Esophagus muscularis mucosa (tissue), 4 donors: ENCODE data around the gene PREX1. TPM values are rescaled to one million over a fixed set of nuclear protein-coding genes. Genes with fewer than 3 reads are reported as not detected.

ENCODE experiments used
- DNase-seq: peaks from one replicate; pipeline ENCODE4 v3.0.0-alpha.2; 2017; ENCODE audit errors: extremely low spot score
- H3K27ac ChIP-seq, 4 donors: fragments of 200-600 bp; sonication (generic); replicated peaks in 1 of 4; 1 replicate in 3 of 4; 2 replicates in 1 of 4; pipeline ENCODE4 v1.5.1; 2016 to 2019; ENCODE audit warnings: mild to moderate bottlenecking in 1 of 4
- H3K27me3 ChIP-seq, 4 donors: fragments of 200-600 bp; sonication (generic); one replicate each; pipeline versions ENCODE4 v1.5.1 to v1.6.0; 2016 to 2019
- H3K36me3 ChIP-seq, 4 donors: fragments of 200-600 bp; sonication (generic); one replicate each; pipeline ENCODE4 v1.5.1; 2016 to 2019
- H3K4me1 ChIP-seq, 4 donors: fragments of 200-600 bp; sonication (generic); one replicate each; pipeline ENCODE4 v1.5.1; 2016 to 2019
- H3K4me3 ChIP-seq, 4 donors: fragments of 200-600 bp; sonication (generic); 1 replicate in 2 of 4; 2 replicates in 2 of 4; pipeline ENCODE4 v1.5.1; 2016 to 2019; ENCODE audit warnings: mild to moderate bottlenecking in 4 of 4, moderate library complexity in 1 of 4
- H3K9me3 ChIP-seq, 4 donors: fragments of 200-600 bp; sonication (generic); 1 replicate in 3 of 4; 2 replicates in 1 of 4; pipeline ENCODE4 v1.5.1; 2016 to 2019
- EP300 ChIP-seq: sonication (generic); formaldehyde crosslinking; IDR thresholded peaks from one replicate; pipeline ENCODE4 v1.6.1; 2017; ENCODE audit warnings: antibody characterized with exemption
- POLR2A ChIP-seq: fragments of 450-650 bp; IDR thresholded peaks from one replicate; pipeline ENCODE4 v1.6.1; 2017; ENCODE audit warnings: antibody characterized with exemption, moderate library complexity, mild to moderate bottlenecking, low read depth
- POLR2AphosphoS5 ChIP-seq, 2 donors: sonication (generic); formaldehyde crosslinking; IDR thresholded peaks; one replicate each; pipeline ENCODE4 v1.6.1; 2017; ENCODE audit warnings: antibody characterized with exemption in 2 of 2
- WGBS: methylation state at CpG from one replicate; pipeline ENCODE4 v1.1.5; 2018; 5-methylcytosine and 5-hydroxymethylcytosine counted together
- intact Hi-C: fragments of 100-400 bp; cut with DNase I; formaldehyde crosslinking; loops from one replicate; pipeline ENCODE4 v1.15.1; 2023
- total RNA-seq, 4 donors: library from RNA; depleted of rRNA; stranded (reverse); fragments of >200 nt; gene quantifications; one replicate each; pipeline versions ENCODE4 v1.1.0 to v1.2.1, GENCODE V29; 2016
- TF ChIP-seq, protein P1 (sequence below), 3 experiments: fragments of 200-600 bp in 2 of 3; fragments of 450-650 bp in 1 of 3; sonication (generic) in 2 of 3; IDR thresholded peaks; one replicate each; pipeline ENCODE4 v1.5.1; 2017 to 2019; ENCODE audit warnings: antibody characterized with exemption in 3 of 3, mild to moderate bottlenecking in 2 of 3, moderate library complexity in 1 of 3

Gene PREX1
- total RNA-seq, 4 donors from 2014 or later: 20.8 to 37.1 (median 24.3) TPM

DNA sequence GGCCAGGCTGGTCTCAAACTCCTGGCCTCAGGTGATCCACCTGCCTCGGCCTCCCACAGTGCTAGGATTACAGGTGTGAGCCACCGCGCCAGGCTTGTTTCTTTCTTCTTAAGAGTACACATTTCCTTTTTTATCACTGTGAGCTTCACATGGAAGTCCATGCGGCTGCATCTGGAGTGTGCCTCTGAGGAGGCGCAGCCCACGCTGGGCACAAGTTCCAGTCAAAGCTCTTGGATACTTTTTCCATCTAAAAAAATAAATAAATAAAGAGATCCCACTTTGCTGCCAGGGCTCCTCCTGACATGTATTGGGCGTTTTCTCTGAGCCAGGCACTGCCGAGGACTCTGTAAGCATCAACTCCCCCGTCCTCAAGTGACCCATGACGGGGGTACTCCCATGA, 123.0 kb downstream of the PREX1 start:
- H3K4me1 ChIP-seq: peaks cover 15 to 54% (median 36%) of the 10 kb centered on the region in 4 donors
- H3K36me3 ChIP-seq: peaks cover 0 to 45% (median 4%) of the 10 kb centered on the region in 4 donors

DNA sequence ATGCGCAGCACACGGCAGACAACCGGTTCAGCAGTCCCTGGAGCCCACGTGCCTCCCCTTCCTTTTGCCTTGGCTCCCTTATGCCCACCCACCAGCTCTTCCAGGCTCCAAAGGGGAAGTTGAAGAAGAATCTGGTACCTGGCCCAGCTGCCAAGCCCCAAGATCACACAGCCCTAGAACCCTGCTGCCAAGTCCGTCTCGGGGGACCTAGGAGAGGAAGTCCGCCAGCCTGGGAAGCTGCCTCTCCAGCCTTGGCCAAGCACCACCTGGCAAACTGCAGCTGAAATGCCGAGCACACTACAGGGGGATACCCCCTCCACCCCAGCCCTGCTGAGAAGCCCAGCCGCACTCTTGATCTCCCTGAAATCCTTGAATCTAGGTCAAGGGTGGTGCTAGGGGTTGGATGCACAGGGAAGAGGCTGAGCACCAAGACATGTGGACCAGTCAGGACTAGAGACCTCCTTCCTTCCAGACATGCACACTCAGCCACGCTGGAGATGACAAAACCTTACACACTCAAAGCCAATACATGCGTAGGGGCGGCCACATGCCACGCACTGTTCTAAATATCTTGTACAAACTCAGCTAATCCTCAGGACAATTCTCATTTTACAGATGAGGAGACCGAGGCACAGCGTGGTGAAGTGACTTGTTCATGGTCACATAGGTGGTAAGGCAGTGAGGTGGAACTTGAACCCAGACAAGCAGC, 124.1 kb downstream of the PREX1 start:
- Histone ChIP-seq H3K27me3 (no peaks in the 10 kb centered on the region), H3K36me3 (peaks cover 0 to 49% (median 4%) of the 10 kb centered on the region in 4 donors), H3K27ac (no peak overlapping the region), H3K4me1 (peaks cover 15 to 45% (median 35%) of the 10 kb centered on the region in 4 donors), H3K9me3 (no peaks in the 10 kb centered on the region), H3K4me3 (no peak overlapping the region)
- TF ChIP-seq POLR2AphosphoS5 (IDR thresholded peaks at IDR 0.05): no peak
- TF ChIP-seq EP300: no peak
- no peak for TF ChIP-seq POLR2A
- TF ChIP-seq, protein P1, sequence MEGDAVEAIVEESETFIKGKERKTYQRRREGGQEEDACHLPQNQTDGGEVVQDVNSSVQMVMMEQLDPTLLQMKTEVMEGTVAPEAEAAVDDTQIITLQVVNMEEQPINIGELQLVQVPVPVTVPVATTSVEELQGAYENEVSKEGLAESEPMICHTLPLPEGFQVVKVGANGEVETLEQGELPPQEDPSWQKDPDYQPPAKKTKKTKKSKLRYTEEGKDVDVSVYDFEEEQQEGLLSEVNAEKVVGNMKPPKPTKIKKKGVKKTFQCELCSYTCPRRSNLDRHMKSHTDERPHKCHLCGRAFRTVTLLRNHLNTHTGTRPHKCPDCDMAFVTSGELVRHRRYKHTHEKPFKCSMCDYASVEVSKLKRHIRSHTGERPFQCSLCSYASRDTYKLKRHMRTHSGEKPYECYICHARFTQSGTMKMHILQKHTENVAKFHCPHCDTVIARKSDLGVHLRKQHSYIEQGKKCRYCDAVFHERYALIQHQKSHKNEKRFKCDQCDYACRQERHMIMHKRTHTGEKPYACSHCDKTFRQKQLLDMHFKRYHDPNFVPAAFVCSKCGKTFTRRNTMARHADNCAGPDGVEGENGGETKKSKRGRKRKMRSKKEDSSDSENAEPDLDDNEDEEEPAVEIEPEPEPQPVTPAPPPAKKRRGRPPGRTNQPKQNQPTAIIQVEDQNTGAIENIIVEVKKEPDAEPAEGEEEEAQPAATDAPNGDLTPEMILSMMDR (IDR thresholded peaks at IDR 0.05): no peak
- 83% methylated on average over 11 of the region's 15 CpGs for WGBS
- no peak for DNase-seq
- intact Hi-C loops: no loop called here

More for the DNA sequence above, 123.0 kb downstream of the PREX1 start:
- H3K27me3 ChIP-seq: no peaks in the 10 kb centered on the region
- H3K27ac ChIP-seq: no peak overlapping the region
- no peak for TF ChIP-seq POLR2A
- no peak for TF ChIP-seq POLR2AphosphoS5 (IDR thresholded peaks at IDR 0.05)
- TF ChIP-seq, protein P1 (IDR thresholded peaks at IDR 0.05): no peak
- no peak for TF ChIP-seq EP300
- 85% methylated on average over 10 of the region's 10 CpGs for WGBS
- intact Hi-C loops: no loop called here
- no peak for DNase-seq
- H3K4me3 ChIP-seq: no peak overlapping the region
- H3K9me3 ChIP-seq: no peaks in the 10 kb centered on the region

DNA sequence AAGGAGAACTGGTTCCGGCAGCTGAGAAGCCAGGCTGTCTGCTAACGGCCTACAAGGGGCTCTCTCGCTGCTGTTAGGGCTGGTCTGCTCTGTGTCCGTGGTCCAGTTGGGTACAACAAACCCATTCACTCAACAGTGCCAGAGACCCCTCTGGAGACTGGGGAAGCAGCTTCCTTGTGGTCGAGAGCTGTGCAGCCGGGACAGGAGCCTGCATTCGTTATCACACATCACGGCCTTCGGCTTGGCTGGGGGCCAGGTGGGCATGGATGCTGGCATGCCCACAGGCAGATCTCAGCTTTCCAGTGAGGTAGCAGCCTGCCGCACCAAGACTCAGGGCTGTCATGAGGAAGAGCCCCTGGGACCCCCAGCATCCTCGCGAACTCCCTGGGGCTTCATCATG, 124.7 kb downstream of the PREX1 start:
- Histone ChIP-seq H3K9me3 (no peaks in the 10 kb centered on the region), H3K4me1 (peaks cover 19 to 47% (median 38%) of the 10 kb centered on the region in 4 donors), H3K27ac (no peak overlapping the region), H3K4me3 (no peak overlapping the region), H3K27me3 (no peaks in the 10 kb centered on the region), H3K36me3 (peaks cover 0 to 47% (median 4%) of the 10 kb centered on the region in 4 donors)
- TF ChIP-seq EP300 (no peak), POLR2A (no peak), POLR2AphosphoS5 (IDR thresholded peaks at IDR 0.05) (no peak)
- TF ChIP-seq, protein P1 (IDR thresholded peaks at IDR 0.05): no peak
- intact Hi-C loops: no loop called here
- WGBS: 61% methylated on average over 4 of the region's 12 CpGs
- no peak for DNase-seq

DNA sequence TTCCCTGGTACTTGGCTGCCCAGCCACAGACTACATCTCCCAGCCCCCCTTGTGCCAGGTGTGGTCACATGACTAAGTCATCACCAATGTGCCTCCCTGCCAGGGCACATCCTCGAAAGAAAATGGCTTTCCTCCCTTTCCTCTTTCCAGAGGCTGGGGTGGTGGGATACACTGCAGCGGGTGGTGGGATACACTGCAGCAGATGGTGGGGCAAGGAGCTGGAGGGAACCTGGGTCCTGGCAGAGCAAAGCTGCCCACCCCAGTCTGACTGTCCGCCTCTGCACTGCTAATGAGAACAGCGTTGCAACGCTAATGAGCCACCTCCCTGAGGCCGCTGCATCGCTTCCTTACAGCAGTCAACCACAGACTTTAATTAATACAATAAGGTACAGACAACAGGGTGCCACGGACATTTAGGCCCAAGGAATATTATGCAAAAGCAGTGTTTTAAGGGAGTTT, 125.3 kb downstream of the PREX1 start:
- 70% methylated on average over 6 of the region's 8 CpGs for WGBS
- peaks cover 22 to 47% (median 41%) of the 10 kb centered on the region in 4 donors for H3K4me1 ChIP-seq
- H3K27me3 ChIP-seq: no peaks in the 10 kb centered on the region
- intact Hi-C loops: no loop called here
- TF ChIP-seq POLR2AphosphoS5 (IDR thresholded peaks at IDR 0.05) (no peak), POLR2A (no peak), EP300 (no peak)
- TF ChIP-seq, protein P1 (IDR thresholded peaks at IDR 0.05): no peak
- no peak for DNase-seq
- H3K4me3 ChIP-seq: no peak overlapping the region
- no peak overlapping the region for H3K27ac ChIP-seq
- peaks cover 0 to 41% (median 4%) of the 10 kb centered on the region in 4 donors for H3K36me3 ChIP-seq
- H3K9me3 ChIP-seq: no peaks in the 10 kb centered on the region
